Activated naive CD4-positive, alpha-beta T cell treated with anti-CD3 and anti-CD28 coated beads, Interleukin-2, amount 50 U/mL, for 72 hours (primary cell): Measurements from ENCODE around the gene LRP6. TPM values are rescaled to one million over a fixed set of nuclear protein-coding genes. Genes with fewer than 3 reads are reported as not detected.

Source experiments
- total RNA-seq, 2 donors: library from RNA; stranded (reverse); gene quantifications; one replicate each; pipeline ENCODE4 v1.2.3, GENCODE V29; 2022

Gene LRP6
- total RNA-seq, 2 donors from 2014 or later: 4.1 to 5.4 TPM

Other genes with a start within 250 kb of the LRP6 start
- 10 to 100 TPM in 1 of 2 donors, 1 to 10 TPM in 1; 2.2 to 15.7 TPM for gene BCL2L14, start 196.1 kb downstream of the LRP6 start, total RNA-seq
- 1 to 10 TPM; 1.4 to 1.6 TPM for gene MANSC1, start 83.2 kb upstream of the LRP6 start, total RNA-seq
- 10 to 100 TPM; 25.8 to 33.6 TPM for gene BORCS5, start 90.0 kb upstream of the LRP6 start, total RNA-seq